BJ (cell line): Measurements from ENCODE around the gene MANSC4. TPM values are rescaled to one million over a fixed set of nuclear protein-coding genes. Genes with fewer than 3 reads are reported as not detected.

Source experiments
- CTCF ChIA-PET: fragments of 350-600 bp; formaldehyde crosslinking; extraction: SDS; loops from one replicate; lab custom pipeline; 2021; ENCODE audit warnings: antibody characterized with exemption, inconsistent platforms; lab: Yijun Ruan, JAX
- POLR2A ChIA-PET: fragments of 300-600 bp; sonication (Branson Sonifier 250); formaldehyde crosslinking; extraction: SDS; loops from one replicate; lab custom pipeline; 2021; ENCODE audit warnings: antibody characterized with exemption; lab: Charles Lee
- DNase-seq: peaks from one replicate; pipeline ENCODE4 v3.0.0-alpha.2; 2011; ENCODE audit warnings: low read depth
- H3K27me3 ChIP-seq: 2 replicates; pipeline ENCODE4 v1.6.0; 2011; ENCODE audit warnings: low read length; ENCODE audit not compliant: control insufficient read depth, insufficient read depth
- H3K36me3 ChIP-seq: 2 replicates; pipeline ENCODE4 v1.5.1; 2011; ENCODE audit warnings: low read length; ENCODE audit not compliant: control insufficient read depth, insufficient read depth
- H3K4me3 ChIP-seq: 2 replicates; pipeline ENCODE4 v1.5.1; 2011; ENCODE audit warnings: low read depth, mild to moderate bottlenecking, control low read depth, low read length
- CTCF ChIP-seq: IDR thresholded peaks from 2 replicates; pipeline ENCODE4 v1.5.1; 2011; ENCODE audit warnings: low read depth, mild to moderate bottlenecking, control low read depth, inconsistent platforms, low read length, moderate library complexity; ENCODE audit not compliant: insufficient read depth
- polyA plus RNA-seq: library from polyadenylated mRNA; depleted of rRNA; stranded (reverse); fragments of >200 nt; gene quantifications from 2 replicates; pipeline ENCODE4 v1.2.3, GENCODE V29; 2011

The MANSC4 gene
- polyA plus RNA-seq, 1 experiment: not detected

- no peak for DNase-seq
These were observed 774 bp upstream of the MANSC4 start for GRCh38 chr12:27780612-27781408.

GRCh38 chr12:27779416-27779919 is 568 bp downstream of the MANSC4 start:
- CTCF ChIA-PET: interaction anchor here (0.9 to 1.7 kb wide), 3 partner anchors 9 to 399 kb away, joined by 3 to 4 read pairs (median 3); no protein-coding TSS in a partner anchor
- TF ChIP-seq CTCF: no peak
- Histone ChIP-seq H3K4me3 (peak overlapping the region; percentile 78), H3K36me3 (no peaks in the 10 kb centered on the region), H3K27me3 (no peaks in the 10 kb centered on the region)
- DNase-seq: no peak
- POLR2A ChIA-PET: interaction anchor here (0.6 kb wide), 1 partner anchor 947 kb away, joined by 4 read pairs; the partner anchor contains the start of gene ITPR2

More at GRCh38 chr12:27780612-27781408, 774 bp upstream of the MANSC4 start:
- CTCF ChIA-PET: interaction anchor here (0.8 to 1.7 kb wide), 4 partner anchors 20 to 160 kb away, joined by 3 to 4 read pairs (median 3); no protein-coding TSS in a partner anchor
- H3K27me3 ChIP-seq: no peaks in the 10 kb centered on the region
- no peaks in the 10 kb centered on the region for H3K36me3 ChIP-seq
- POLR2A ChIA-PET: interaction anchor here (0.6 kb wide), 1 partner anchor 20 kb away, joined by 11 read pairs; no protein-coding TSS in a partner anchor
- TF ChIP-seq CTCF: no peak
- peak overlapping the region; percentile 78 for H3K4me3 ChIP-seq

GRCh38 chr12:27778206-27778605 is 1.8 kb downstream of the MANSC4 start:
- POLR2A ChIA-PET: no interaction called here

GRCh38 chr12:27777141-27777540 is 2.9 kb downstream of the MANSC4 start:
- POLR2A ChIA-PET: no interaction called here

More at GRCh38 chr12:27778206-27778605, 1.8 kb downstream of the MANSC4 start:
- Histone ChIP-seq H3K36me3 (no peaks in the 10 kb centered on the region), H3K27me3 (no peaks in the 10 kb centered on the region), H3K4me3 (no peak overlapping the region)
- TF ChIP-seq CTCF: no peak
- CTCF ChIA-PET: no interaction called here
- no peak for DNase-seq

More at GRCh38 chr12:27777141-27777540, 2.9 kb downstream of the MANSC4 start:
- Histone ChIP-seq H3K36me3 (no peaks in the 10 kb centered on the region), H3K27me3 (no peaks in the 10 kb centered on the region), H3K4me3 (no peak overlapping the region)
- no peak for DNase-seq
- no peak for TF ChIP-seq CTCF
- CTCF ChIA-PET: interaction anchor here (0.9 to 1.5 kb wide), 2 partner anchors 44 to 159 kb away, joined by 3 read pairs; no protein-coding TSS in a partner anchor
